Activated naive CD8-positive, alpha-beta T cell (primary cell): ENCODE measurements around the gene LRP1.

Source experiments
- H3K27ac Mint-ChIP-seq: one replicate; pipeline ENCODE4 v1.8.0; 2021; ENCODE audit warnings: mixed read lengths
- H3K27me3 Mint-ChIP-seq: one replicate; pipeline ENCODE4 v1.8.0; 2021; ENCODE audit warnings: mixed read lengths
- H3K36me3 Mint-ChIP-seq: one replicate; pipeline ENCODE4 v1.8.0; 2021; ENCODE audit warnings: mixed read lengths
- H3K4me1 Mint-ChIP-seq: one replicate; pipeline ENCODE4 v1.8.0; 2021; ENCODE audit warnings: low read depth, mixed read lengths
- H3K4me3 Mint-ChIP-seq: one replicate; pipeline ENCODE4 v1.8.0; 2021; ENCODE audit warnings: mild to moderate bottlenecking, mixed read lengths
- H3K9me3 Mint-ChIP-seq: one replicate; pipeline ENCODE4 v1.8.0; 2021; ENCODE audit warnings: low read depth, mixed read lengths

The LRP1 gene

DNA sequence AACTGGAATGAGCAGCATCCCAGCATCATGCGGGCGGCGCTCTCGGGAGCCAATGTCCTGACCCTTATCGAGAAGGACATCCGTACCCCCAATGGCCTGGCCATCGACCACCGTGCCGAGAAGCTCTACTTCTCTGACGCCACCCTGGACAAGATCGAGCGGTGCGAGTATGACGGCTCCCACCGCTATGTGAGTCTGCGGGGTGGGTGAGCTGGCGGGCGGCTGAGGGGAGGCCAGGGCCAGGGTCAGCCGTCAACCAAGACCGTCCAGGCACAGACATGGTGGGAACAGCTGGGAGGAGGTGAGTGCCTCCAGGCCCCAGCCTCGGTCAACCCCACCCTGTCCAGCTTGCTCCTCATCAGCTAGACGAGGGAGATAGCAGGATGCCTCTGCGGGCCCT is 62.5 kb downstream of the LRP1 start:
- Mint-ChIP-seq H3K27ac (no peak overlapping the region), H3K36me3 (no peaks in the 10 kb centered on the region), H3K9me3 (no peaks in the 10 kb centered on the region), H3K4me3 (no peak overlapping the region), H3K27me3 (no peaks in the 10 kb centered on the region), H3K4me1 (no peaks in the 10 kb centered on the region)

GRCh38 chr12:57191410-57191809 is 63.1 kb downstream of the LRP1 start:
- Mint-ChIP-seq H3K4me3 (no peak overlapping the region), H3K27ac (no peak overlapping the region), H3K9me3 (no peaks in the 10 kb centered on the region), H3K27me3 (no peaks in the 10 kb centered on the region), H3K4me1 (no peaks in the 10 kb centered on the region), H3K36me3 (no peaks in the 10 kb centered on the region)

- Mint-ChIP-seq H3K9me3 (no peaks in the 10 kb centered on the region), H3K36me3 (no peaks in the 10 kb centered on the region), H3K27me3 (no peaks in the 10 kb centered on the region), H3K4me1 (no peaks in the 10 kb centered on the region), H3K27ac (no peak overlapping the region), H3K4me3 (no peak overlapping the region)
These were observed 64.6 kb downstream of the LRP1 start for GRCh38 chr12:57192920-57193319.

- Mint-ChIP-seq H3K27ac (no peak overlapping the region), H3K4me1 (no peaks in the 10 kb centered on the region), H3K27me3 (no peaks in the 10 kb centered on the region), H3K36me3 (no peaks in the 10 kb centered on the region), H3K9me3 (no peaks in the 10 kb centered on the region), H3K4me3 (no peak overlapping the region)
These were observed 65.5 kb downstream of the LRP1 start for GRCh38 chr12:57193706-57194245.

- no peaks in the 10 kb centered on the region for H3K36me3 Mint-ChIP-seq
- H3K4me3 Mint-ChIP-seq, result no peak overlapping the region
- H3K27me3 Mint-ChIP-seq, result no peaks in the 10 kb centered on the region
- H3K27ac Mint-ChIP-seq, result no peak overlapping the region
- no peaks in the 10 kb centered on the region for H3K9me3 Mint-ChIP-seq
- no peaks in the 10 kb centered on the region for H3K4me1 Mint-ChIP-seq
These were observed 66.0 kb downstream of the LRP1 start for GRCh38 chr12:57194253-57194652.

DNA sequence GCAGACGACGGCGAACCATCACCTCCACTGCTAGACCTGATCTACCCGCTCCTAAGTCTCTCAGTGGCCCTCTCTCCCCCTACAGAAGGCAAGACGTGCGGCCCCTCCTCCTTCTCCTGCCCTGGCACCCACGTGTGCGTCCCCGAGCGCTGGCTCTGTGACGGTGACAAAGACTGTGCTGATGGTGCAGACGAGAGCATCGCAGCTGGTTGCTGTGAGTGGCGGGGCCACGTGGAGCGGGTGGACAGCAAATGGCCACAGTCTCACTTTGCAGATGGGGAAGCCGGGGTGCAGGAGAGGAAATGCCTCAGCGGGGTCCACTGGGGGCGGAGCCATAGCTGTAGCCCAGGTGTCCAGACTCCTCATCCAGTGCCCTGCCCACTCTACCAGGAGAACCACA is 66.9 kb downstream of the LRP1 start:
- Mint-ChIP-seq H3K27me3 (no peaks in the 10 kb centered on the region), H3K27ac (no peak overlapping the region), H3K4me3 (no peak overlapping the region), H3K9me3 (no peaks in the 10 kb centered on the region), H3K36me3 (no peaks in the 10 kb centered on the region), H3K4me1 (no peaks in the 10 kb centered on the region)

- H3K4me3 Mint-ChIP-seq, result no peak overlapping the region
- no peaks in the 10 kb centered on the region for H3K9me3 Mint-ChIP-seq
- no peaks in the 10 kb centered on the region for H3K27me3 Mint-ChIP-seq
- H3K27ac Mint-ChIP-seq, result no peak overlapping the region
- no peaks in the 10 kb centered on the region for H3K36me3 Mint-ChIP-seq
- no peaks in the 10 kb centered on the region for H3K4me1 Mint-ChIP-seq
These were observed 67.5 kb downstream of the LRP1 start for GRCh38 chr12:57195611-57196371.

- no peaks in the 10 kb centered on the region for H3K9me3 Mint-ChIP-seq
- H3K27me3 Mint-ChIP-seq, result no peaks in the 10 kb centered on the region
- no peak overlapping the region for H3K27ac Mint-ChIP-seq
- no peaks in the 10 kb centered on the region for H3K36me3 Mint-ChIP-seq
- no peak overlapping the region for H3K4me3 Mint-ChIP-seq
- H3K4me1 Mint-ChIP-seq, result no peaks in the 10 kb centered on the region
These were observed 68.2 kb downstream of the LRP1 start for GRCh38 chr12:57196439-57196838.

DNA sequence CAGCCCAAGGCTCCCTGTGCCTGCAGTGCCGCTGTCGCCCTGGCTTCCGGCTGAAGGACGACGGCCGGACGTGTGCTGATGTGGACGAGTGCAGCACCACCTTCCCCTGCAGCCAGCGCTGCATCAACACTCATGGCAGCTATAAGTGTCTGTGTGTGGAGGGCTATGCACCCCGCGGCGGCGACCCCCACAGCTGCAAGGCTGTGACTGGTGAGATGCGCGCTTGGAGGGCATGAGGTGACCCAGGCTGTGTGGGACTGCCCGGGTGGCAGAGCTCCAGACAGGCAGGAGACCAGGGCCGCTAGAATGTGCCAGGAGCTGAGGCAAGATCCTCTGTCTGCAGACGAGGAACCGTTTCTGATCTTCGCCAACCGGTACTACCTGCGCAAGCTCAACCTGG is 68.7 kb downstream of the LRP1 start:
- no peaks in the 10 kb centered on the region for H3K4me1 Mint-ChIP-seq
- no peak overlapping the region for H3K4me3 Mint-ChIP-seq
- no peak overlapping the region for H3K27ac Mint-ChIP-seq
- no peaks in the 10 kb centered on the region for H3K9me3 Mint-ChIP-seq
- no peaks in the 10 kb centered on the region for H3K27me3 Mint-ChIP-seq
- H3K36me3 Mint-ChIP-seq, result no peaks in the 10 kb centered on the region

- Mint-ChIP-seq H3K27me3 (no peaks in the 10 kb centered on the region), H3K27ac (no peak overlapping the region), H3K4me1 (no peaks in the 10 kb centered on the region), H3K4me3 (no peak overlapping the region), H3K9me3 (no peaks in the 10 kb centered on the region), H3K36me3 (peaks cover 2% of the 10 kb centered on the region)
These were observed 70.0 kb downstream of the LRP1 start for GRCh38 chr12:57198329-57198728.

DNA sequence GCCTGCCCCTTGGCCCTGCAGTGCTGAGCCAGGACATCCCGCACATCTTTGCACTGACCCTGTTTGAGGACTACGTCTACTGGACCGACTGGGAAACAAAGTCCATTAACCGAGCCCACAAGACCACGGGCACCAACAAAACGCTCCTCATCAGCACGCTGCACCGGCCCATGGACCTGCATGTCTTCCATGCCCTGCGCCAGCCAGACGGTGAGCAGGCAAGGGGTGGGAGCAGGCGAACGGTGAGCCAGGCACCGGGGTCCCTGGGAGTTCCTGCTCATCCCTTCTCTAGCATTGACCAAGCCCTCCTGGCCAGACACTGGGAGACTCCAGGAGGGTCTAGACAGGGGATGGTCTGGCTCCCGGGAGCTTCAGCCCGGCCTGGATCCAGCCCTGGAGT is 70.9 kb downstream of the LRP1 start:
- peaks cover 2% of the 10 kb centered on the region for H3K36me3 Mint-ChIP-seq
- no peaks in the 10 kb centered on the region for H3K4me1 Mint-ChIP-seq
- H3K27me3 Mint-ChIP-seq, result no peaks in the 10 kb centered on the region
- H3K27ac Mint-ChIP-seq, result no peak overlapping the region
- no peak overlapping the region for H3K4me3 Mint-ChIP-seq
- H3K9me3 Mint-ChIP-seq, result no peaks in the 10 kb centered on the region

DNA sequence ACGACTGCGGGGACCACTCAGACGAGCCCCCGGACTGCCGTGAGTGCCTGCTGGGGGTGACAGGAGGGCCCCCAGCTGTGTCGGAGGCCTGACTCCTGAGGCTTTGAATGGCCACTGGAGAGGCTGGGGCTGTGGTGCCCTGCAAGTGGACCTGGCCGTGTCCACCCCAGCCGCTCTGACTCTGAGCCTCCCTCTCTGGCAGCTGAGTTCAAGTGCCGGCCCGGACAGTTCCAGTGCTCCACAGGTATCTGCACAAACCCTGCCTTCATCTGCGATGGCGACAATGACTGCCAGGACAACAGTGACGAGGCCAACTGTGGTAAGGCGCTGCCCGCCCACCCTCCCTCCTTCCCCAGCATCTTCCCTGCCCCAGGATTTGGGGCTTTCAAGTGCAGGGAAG is 72.2 kb downstream of the LRP1 start:
- Mint-ChIP-seq H3K27me3 (no peaks in the 10 kb centered on the region), H3K4me3 (no peak overlapping the region), H3K36me3 (peaks cover 2% of the 10 kb centered on the region), H3K4me1 (no peaks in the 10 kb centered on the region), H3K9me3 (no peaks in the 10 kb centered on the region), H3K27ac (no peak overlapping the region)

GRCh38 chr12:57201219-57201618 is 72.9 kb downstream of the LRP1 start:
- H3K36me3 Mint-ChIP-seq, result peaks cover 2% of the 10 kb centered on the region
- H3K4me3 Mint-ChIP-seq, result no peak overlapping the region
- no peaks in the 10 kb centered on the region for H3K27me3 Mint-ChIP-seq
- no peak overlapping the region for H3K27ac Mint-ChIP-seq
- no peaks in the 10 kb centered on the region for H3K9me3 Mint-ChIP-seq
- no peaks in the 10 kb centered on the region for H3K4me1 Mint-ChIP-seq

- Mint-ChIP-seq H3K4me3 (no peak overlapping the region), H3K9me3 (no peaks in the 10 kb centered on the region), H3K4me1 (no peaks in the 10 kb centered on the region), H3K27me3 (no peaks in the 10 kb centered on the region), H3K27ac (no peak overlapping the region), H3K36me3 (peaks cover 2% of the 10 kb centered on the region)
These were observed 73.3 kb downstream of the LRP1 start for GRCh38 chr12:57201631-57202030.

DNA sequence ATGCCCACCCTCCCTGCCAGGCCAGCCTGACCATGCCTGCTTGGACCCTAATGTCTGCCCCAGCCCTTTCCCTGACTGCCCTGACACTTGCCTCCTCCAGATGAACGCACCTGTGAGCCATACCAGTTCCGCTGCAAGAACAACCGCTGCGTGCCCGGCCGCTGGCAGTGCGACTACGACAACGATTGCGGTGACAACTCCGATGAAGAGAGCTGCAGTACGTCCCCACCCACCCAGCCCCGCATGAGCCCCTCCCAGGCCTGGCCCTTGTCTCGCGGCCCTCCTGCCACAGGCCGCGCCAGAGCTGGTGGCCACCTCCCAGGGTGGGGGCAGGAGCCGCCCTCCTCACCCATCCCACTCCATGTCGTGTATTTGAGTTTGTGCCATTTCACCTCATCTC is 74.0 kb downstream of the LRP1 start:
- peaks cover 2% of the 10 kb centered on the region for H3K36me3 Mint-ChIP-seq
- H3K9me3 Mint-ChIP-seq, result no peaks in the 10 kb centered on the region
- no peaks in the 10 kb centered on the region for H3K4me1 Mint-ChIP-seq
- no peaks in the 10 kb centered on the region for H3K27me3 Mint-ChIP-seq
- H3K4me3 Mint-ChIP-seq, result no peak overlapping the region
- H3K27ac Mint-ChIP-seq, result no peak overlapping the region

DNA sequence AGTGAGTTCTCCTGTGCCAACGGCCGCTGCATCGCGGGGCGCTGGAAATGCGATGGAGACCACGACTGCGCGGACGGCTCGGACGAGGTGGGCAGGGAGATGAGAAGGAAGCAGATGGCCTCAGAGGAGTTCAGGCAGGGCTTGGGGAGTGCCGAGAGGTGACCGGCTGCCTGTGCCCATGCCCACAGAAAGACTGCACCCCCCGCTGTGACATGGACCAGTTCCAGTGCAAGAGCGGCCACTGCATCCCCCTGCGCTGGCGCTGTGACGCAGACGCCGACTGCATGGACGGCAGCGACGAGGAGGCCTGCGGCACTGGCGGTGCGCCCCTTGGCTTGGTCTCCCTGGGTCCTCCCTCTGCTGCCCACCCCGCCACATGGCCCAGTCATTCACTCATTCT is 74.9 kb downstream of the LRP1 start:
- H3K9me3 Mint-ChIP-seq, result no peaks in the 10 kb centered on the region
- peaks cover 2% of the 10 kb centered on the region for H3K36me3 Mint-ChIP-seq
- no peaks in the 10 kb centered on the region for H3K4me1 Mint-ChIP-seq
- H3K4me3 Mint-ChIP-seq, result no peak overlapping the region
- no peak overlapping the region for H3K27ac Mint-ChIP-seq
- no peaks in the 10 kb centered on the region for H3K27me3 Mint-ChIP-seq
